Activated CD4-positive, alpha-beta T cell treated with anti-CD3 and anti-CD28 coated beads, Interleukin-2, amount 10 ng/mL, durations not matched to agents 24 days and 14 days (primary cell): ENCODE measurements around the gene KRTAP10-2. TPM values are rescaled to one million over a fixed set of nuclear protein-coding genes. Genes with fewer than 3 reads are reported as not detected.

Source experiments
- DNase-seq: peaks from one replicate; pipeline ENCODE4 v3.0.0; 2022
- H3K27ac Mint-ChIP-seq: one replicate; pipeline ENCODE4 v1.8.0; 2022; ENCODE audit warnings: mild to moderate bottlenecking, mixed read lengths
- H3K27me3 Mint-ChIP-seq: one replicate; pipeline ENCODE4 v1.8.0; 2022; ENCODE audit warnings: mixed read lengths
- H3K36me3 Mint-ChIP-seq: one replicate; pipeline ENCODE4 v1.8.0; 2022; ENCODE audit warnings: low read depth, mild to moderate bottlenecking, mixed read lengths
- H3K4me1 Mint-ChIP-seq: one replicate; pipeline ENCODE4 v1.8.0; 2021; ENCODE audit warnings: mixed read lengths
- H3K4me3 Mint-ChIP-seq: one replicate; pipeline ENCODE4 v1.8.0; 2022; ENCODE audit warnings: mild to moderate bottlenecking, moderate library complexity, mixed read lengths
- H3K9me3 Mint-ChIP-seq: one replicate; pipeline ENCODE4 v1.8.0; 2021; ENCODE audit warnings: mixed read lengths
- intact Hi-C: fragments of 100-400 bp; cut with micrococcal nuclease; formaldehyde crosslinking; loops from one replicate; pipeline ENCODE4 v1.15.1; 2023
- total RNA-seq: library from RNA; stranded (reverse); gene quantifications from 2 replicates; pipeline ENCODE4 v1.2.3, GENCODE V29; 2022

KRTAP10-2 gene
- total RNA-seq, 1 donor from 2014 or later, result not detected

DNA sequence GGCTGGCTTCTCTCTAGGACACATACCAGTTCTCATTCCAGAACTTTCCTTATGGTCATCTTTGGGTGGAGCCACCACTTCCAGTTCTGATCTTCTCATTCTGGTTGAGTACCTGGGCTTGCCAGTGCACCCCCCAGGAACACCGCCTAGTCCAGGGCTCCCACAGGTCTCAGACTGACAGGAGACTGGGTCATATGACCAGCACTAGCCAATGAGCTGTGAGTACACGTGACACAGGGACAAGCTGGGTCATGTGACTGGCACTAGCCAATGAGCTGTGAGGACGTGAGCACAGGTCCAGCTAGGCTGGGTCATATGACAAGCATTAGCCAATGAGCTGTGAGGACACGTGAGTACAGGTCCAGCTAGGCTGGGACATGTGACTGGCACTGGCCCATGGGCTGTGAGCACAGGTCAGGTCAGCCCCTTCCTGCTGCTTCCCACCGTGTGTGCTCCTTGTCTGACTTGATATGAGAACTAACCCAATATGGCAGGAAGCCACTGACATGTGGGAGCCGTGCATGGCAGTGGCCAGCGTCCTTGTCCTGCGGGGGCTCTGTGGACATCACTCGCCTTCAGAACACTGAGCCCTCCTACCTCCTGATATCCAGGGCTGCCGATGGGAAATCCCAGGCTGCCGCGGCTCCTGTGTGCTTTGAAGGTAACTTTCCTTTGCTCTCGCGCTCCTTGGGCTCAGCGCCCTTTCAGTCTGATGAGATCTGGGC is 34.0 kb downstream of the KRTAP10-2 start:
- Mint-ChIP-seq H3K27me3 (no peaks in the 10 kb centered on the region), H3K9me3 (no peaks in the 10 kb centered on the region)
- intact Hi-C loops, result loop anchor here (10.0 kb wide), 1 partner anchor 217 kb away; no protein-coding TSS in a partner anchor

GRCh38 chr21:44516828-44517174 is 34.5 kb downstream of the KRTAP10-2 start:
- DNase-seq, result no peak
- Mint-ChIP-seq H3K27ac (no peak overlapping the region), H3K4me1 (no peaks in the 10 kb centered on the region), H3K27me3 (no peaks in the 10 kb centered on the region), H3K4me3 (no peak overlapping the region), H3K36me3 (no peaks in the 10 kb centered on the region), H3K9me3 (no peaks in the 10 kb centered on the region)
- intact Hi-C loops, result loop anchor here (10.0 kb wide), 1 partner anchor 218 kb away; no protein-coding TSS in a partner anchor

More for the DNA sequence above, 34.0 kb downstream of the KRTAP10-2 start:
- peak; percentile 75 for DNase-seq
- peak overlapping the region; percentile 62 for H3K4me3 Mint-ChIP-seq
- H3K27ac Mint-ChIP-seq, result no peak overlapping the region
- H3K36me3 Mint-ChIP-seq, result no peaks in the 10 kb centered on the region
- no peaks in the 10 kb centered on the region for H3K4me1 Mint-ChIP-seq

GRCh38 chr21:44516342-44516741 is 35.0 kb downstream of the KRTAP10-2 start:
- Mint-ChIP-seq H3K9me3 (no peaks in the 10 kb centered on the region), H3K27ac (no peak overlapping the region), H3K36me3 (no peaks in the 10 kb centered on the region), H3K27me3 (no peaks in the 10 kb centered on the region), H3K4me3 (no peak overlapping the region), H3K4me1 (no peaks in the 10 kb centered on the region)
- intact Hi-C loops, result loop anchor here (10.0 kb wide), 1 partner anchor 218 kb away; no protein-coding TSS in a partner anchor
- DNase-seq, result no peak

- no peaks in the 10 kb centered on the region for H3K4me1 Mint-ChIP-seq
- H3K27ac Mint-ChIP-seq, result peak overlapping the region; percentile 57
- no peaks in the 10 kb centered on the region for H3K27me3 Mint-ChIP-seq
- intact Hi-C loops, result loop anchor here (10.0 kb wide), 1 partner anchor 219 kb away; no protein-coding TSS in a partner anchor
- no peaks in the 10 kb centered on the region for H3K9me3 Mint-ChIP-seq
- H3K36me3 Mint-ChIP-seq, result no peaks in the 10 kb centered on the region
- no peak overlapping the region for H3K4me3 Mint-ChIP-seq
- no peak for DNase-seq
Observed at GRCh38 chr21:44515359-44516165, 35.7 kb downstream of the KRTAP10-2 start.

DNA sequence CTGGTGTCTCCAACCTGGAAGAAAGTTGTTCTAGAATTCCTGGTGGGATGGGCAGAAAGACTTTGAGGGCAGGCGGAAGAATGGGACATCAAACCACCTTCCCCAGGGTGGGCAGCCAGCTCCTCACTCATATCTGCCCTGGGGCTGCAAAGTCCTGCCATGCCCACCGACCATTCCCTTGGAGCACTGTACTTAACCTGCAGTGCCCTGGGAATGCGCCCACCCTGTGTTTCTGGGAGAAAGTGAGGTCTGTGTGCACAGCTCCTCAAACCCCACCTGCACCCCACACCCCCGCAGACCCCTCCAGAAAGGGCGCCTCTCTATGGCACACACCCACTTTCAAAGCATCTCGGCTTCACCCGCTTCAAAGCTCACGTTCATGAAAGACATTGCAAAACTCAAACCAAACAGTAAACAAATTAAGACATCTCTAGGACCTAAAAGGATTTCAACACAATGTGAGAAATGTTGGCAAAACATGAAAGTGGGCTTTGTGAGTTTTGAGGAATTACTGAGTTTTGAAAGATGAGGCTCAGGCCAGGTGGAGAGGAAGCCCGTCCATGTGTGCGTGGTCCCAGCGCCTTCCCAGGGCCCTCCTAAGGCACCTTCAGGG is 36.5 kb downstream of the KRTAP10-2 start:
- intact Hi-C loops, result loop anchor here (10.0 kb wide), 1 partner anchor 220 kb away; no protein-coding TSS in a partner anchor
- Mint-ChIP-seq H3K4me3 (no peak overlapping the region), H3K27me3 (no peaks in the 10 kb centered on the region), H3K36me3 (no peaks in the 10 kb centered on the region), H3K27ac (no peak overlapping the region), H3K9me3 (no peaks in the 10 kb centered on the region), H3K4me1 (no peaks in the 10 kb centered on the region)
- DNase-seq, result no peak

DNA sequence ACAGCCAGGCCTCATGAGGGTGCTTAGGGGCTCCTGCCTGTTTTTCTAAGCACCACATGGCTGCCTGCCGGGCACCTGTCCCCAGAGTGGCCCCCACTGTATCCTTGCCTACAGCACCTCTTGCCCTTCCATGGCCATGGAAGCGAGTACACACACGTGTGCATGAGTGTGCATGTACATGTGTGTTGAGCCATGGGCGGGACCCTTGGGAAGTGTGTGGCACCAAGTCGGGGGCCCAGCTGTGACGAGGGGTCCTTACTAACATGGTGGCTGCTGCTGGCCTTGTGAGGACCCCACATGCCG is 37.1 kb downstream of the KRTAP10-2 start:
- Mint-ChIP-seq H3K4me3 (no peak overlapping the region), H3K27ac (no peak overlapping the region), H3K9me3 (no peaks in the 10 kb centered on the region), H3K27me3 (no peaks in the 10 kb centered on the region), H3K36me3 (no peaks in the 10 kb centered on the region), H3K4me1 (no peaks in the 10 kb centered on the region)
- intact Hi-C loops, result loop anchor here (10.0 kb wide), 1 partner anchor 221 kb away; no protein-coding TSS in a partner anchor
- DNase-seq, result no peak

- intact Hi-C loops, result loop anchor here (10.0 kb wide), 1 partner anchor 221 kb away; no protein-coding TSS in a partner anchor
- DNase-seq, result no peak
- Mint-ChIP-seq H3K9me3 (no peaks in the 10 kb centered on the region), H3K4me1 (no peaks in the 10 kb centered on the region), H3K4me3 (no peak overlapping the region), H3K27me3 (no peaks in the 10 kb centered on the region), H3K27ac (no peak overlapping the region), H3K36me3 (no peaks in the 10 kb centered on the region)
Observed at GRCh38 chr21:44513389-44514217, 37.7 kb downstream of the KRTAP10-2 start.

- no peak overlapping the region for H3K4me3 Mint-ChIP-seq
- no peak for DNase-seq
- H3K4me1 Mint-ChIP-seq, result no peaks in the 10 kb centered on the region
- intact Hi-C loops, result loop anchor here (10.0 kb wide), 1 partner anchor 222 kb away; no protein-coding TSS in a partner anchor
- H3K27me3 Mint-ChIP-seq, result no peaks in the 10 kb centered on the region
- H3K9me3 Mint-ChIP-seq, result no peaks in the 10 kb centered on the region
- no peak overlapping the region for H3K27ac Mint-ChIP-seq
- H3K36me3 Mint-ChIP-seq, result no peaks in the 10 kb centered on the region
Observed at GRCh38 chr21:44512496-44513388, 38.6 kb downstream of the KRTAP10-2 start.

GRCh38 chr21:44511938-44512275 is 39.4 kb downstream of the KRTAP10-2 start:
- H3K9me3 Mint-ChIP-seq, result no peaks in the 10 kb centered on the region
- H3K4me1 Mint-ChIP-seq, result no peaks in the 10 kb centered on the region
- intact Hi-C loops, result loop anchor here (2.0 to 10.0 kb wide), 2 partner anchors 223 to 363 kb away; no protein-coding TSS in a partner anchor
- no peaks in the 10 kb centered on the region for H3K27me3 Mint-ChIP-seq
- H3K27ac Mint-ChIP-seq, result no peak overlapping the region
- H3K36me3 Mint-ChIP-seq, result no peaks in the 10 kb centered on the region
- H3K4me3 Mint-ChIP-seq, result no peak overlapping the region
- DNase-seq, result no peak

- H3K4me1 Mint-ChIP-seq, result no peaks in the 10 kb centered on the region
- no peak for DNase-seq
- H3K36me3 Mint-ChIP-seq, result no peaks in the 10 kb centered on the region
- peak overlapping the region; percentile 15 for H3K4me3 Mint-ChIP-seq
- no peak overlapping the region for H3K27ac Mint-ChIP-seq
- H3K9me3 Mint-ChIP-seq, result no peaks in the 10 kb centered on the region
- no peaks in the 10 kb centered on the region for H3K27me3 Mint-ChIP-seq
- intact Hi-C loops, result loop anchor here (2.0 to 10.0 kb wide), 2 partner anchors 223 to 363 kb away; no protein-coding TSS in a partner anchor
Observed at GRCh38 chr21:44511219-44511937, 39.9 kb downstream of the KRTAP10-2 start.

DNA sequence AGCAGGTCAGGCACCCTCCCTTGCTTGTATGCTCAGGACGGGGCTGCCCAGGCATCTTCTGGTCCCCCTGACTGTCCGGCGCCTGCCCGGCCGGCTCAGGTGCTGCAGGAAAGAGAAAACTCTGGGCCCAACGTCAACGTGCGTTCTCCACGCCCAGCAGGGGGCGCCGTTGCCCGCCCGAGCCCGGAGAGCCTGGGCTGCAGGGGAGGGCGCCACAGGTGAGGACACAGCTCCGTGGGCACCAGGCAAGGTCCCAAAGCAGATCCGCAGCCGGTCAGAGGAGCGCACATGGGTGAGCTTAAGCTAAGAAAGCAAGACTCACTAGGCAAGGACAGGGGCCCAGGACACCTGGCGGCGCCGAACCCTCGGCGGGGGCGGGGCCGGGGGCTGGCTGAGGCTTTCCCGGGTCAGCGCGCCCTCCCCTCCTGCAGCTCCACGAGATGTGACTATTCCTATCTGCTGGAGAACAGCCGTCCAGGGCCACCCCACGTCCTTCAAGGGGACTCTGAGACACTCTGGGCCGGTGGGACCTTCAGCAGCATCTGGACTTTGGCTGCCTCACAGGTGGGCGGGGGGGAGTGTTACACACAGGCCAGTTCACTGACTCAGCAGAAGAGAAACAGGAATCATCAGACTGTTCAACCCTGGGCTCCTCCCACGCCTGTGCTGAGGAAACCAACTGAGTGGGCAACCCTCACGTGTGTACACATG is 40.6 kb downstream of the KRTAP10-2 start:
- DNase-seq, result peak; percentile 94
- intact Hi-C loops, result loop anchor here (1.0 to 10.0 kb wide), 3 partner anchors 224 to 364 kb away; no protein-coding TSS in a partner anchor
- peak overlapping the region; percentile 15 for H3K4me3 Mint-ChIP-seq

More for the DNA sequence above, 40.6 kb downstream of the KRTAP10-2 start:
- no peaks in the 10 kb centered on the region for H3K27me3 Mint-ChIP-seq
- no peaks in the 10 kb centered on the region for H3K36me3 Mint-ChIP-seq
- H3K4me1 Mint-ChIP-seq, result no peaks in the 10 kb centered on the region
- no peak overlapping the region for H3K27ac Mint-ChIP-seq
- H3K9me3 Mint-ChIP-seq, result no peaks in the 10 kb centered on the region
